Measurements from ENCODE around the gene GRIK5. TPM values are rescaled to one million over a fixed set of nuclear protein-coding genes. Genes with fewer than 3 reads are reported as not detected.
"Not testable (repeated sequence)": the region's sequence is repeated elsewhere in the genome, so short reads cannot be mapped to it uniquely, and the experiment has no call there.

GRIK5 gene
- total RNA-seq, 2 experiments from 2014 or later = 0.63 to 0.95 TPM

DNA sequence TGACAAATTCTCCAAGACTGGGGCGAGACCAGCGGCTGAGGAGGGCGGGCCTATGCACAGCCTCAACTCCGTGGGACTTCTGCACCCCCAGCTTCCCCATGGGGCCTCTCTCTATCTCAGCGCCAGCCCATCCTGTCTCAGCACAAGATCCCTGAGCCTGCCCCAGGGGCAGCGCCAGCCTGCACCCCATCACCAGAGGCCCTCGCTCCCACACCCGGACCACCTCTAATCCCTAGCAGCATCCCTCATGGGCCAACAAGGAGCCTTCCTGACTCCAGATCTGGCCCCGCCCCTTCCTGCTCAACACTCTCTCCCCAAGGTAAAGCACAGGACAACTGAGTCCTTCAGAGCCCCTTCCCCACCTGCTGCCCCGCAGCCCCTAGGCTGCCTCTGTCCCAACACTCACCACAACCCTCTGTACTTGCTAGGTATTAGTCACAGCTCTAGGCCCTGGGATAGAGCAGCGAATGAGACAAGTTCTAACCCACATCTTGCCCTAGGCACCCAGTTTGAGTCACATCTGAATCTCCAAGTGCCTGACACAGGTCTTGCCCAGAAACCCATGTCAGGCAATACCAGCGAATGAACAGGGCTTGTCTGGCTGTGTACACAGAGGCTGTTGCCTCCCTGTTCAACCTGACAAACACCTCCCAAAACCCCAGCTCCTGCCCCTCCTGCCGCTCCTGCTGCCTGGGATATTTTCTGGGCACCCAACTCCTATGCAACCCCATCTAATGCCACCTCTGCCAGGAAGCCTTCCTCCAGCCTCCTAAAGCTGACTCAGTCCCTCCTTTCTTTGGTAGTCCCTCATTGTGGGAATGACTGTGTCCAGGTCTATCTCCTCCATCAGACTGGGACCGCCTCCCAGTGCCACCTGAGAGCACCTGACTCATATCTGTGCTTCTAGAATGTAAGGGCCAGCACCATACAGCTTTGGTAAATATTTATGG, 18.6 kb downstream of the GRIK5 start:
- CTCF ChIA-PET = interaction anchor here (1.0 to 3.1 kb wide), 3 partner anchors 17 to 345 kb away, joined by 3 to 11 read pairs (median 3); no protein-coding TSS in a partner anchor
- intact Hi-C loops (cut with micrococcal nuclease) = no loop called here
- Mint-ChIP-seq H3K27ac (no peak overlapping the region), H3K4me3 (no peak overlapping the region), H3K9me3 (no peaks in the 10 kb centered on the region), H3K27me3 (no peaks in the 10 kb centered on the region), H3K4me1 (ENCODE audit: low read depth) (peaks cover 7% of the 10 kb centered on the region), H3K36me3 (ENCODE audit: low read depth) (no peaks in the 10 kb centered on the region)
- peak; percentile 91 for ATAC-seq
- TF ChIP-seq, protein P1, sequence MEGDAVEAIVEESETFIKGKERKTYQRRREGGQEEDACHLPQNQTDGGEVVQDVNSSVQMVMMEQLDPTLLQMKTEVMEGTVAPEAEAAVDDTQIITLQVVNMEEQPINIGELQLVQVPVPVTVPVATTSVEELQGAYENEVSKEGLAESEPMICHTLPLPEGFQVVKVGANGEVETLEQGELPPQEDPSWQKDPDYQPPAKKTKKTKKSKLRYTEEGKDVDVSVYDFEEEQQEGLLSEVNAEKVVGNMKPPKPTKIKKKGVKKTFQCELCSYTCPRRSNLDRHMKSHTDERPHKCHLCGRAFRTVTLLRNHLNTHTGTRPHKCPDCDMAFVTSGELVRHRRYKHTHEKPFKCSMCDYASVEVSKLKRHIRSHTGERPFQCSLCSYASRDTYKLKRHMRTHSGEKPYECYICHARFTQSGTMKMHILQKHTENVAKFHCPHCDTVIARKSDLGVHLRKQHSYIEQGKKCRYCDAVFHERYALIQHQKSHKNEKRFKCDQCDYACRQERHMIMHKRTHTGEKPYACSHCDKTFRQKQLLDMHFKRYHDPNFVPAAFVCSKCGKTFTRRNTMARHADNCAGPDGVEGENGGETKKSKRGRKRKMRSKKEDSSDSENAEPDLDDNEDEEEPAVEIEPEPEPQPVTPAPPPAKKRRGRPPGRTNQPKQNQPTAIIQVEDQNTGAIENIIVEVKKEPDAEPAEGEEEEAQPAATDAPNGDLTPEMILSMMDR (IDR thresholded peaks at IDR 0.05) = no peak
- POLR2A ChIA-PET = interaction anchor here (0.6 kb wide), 1 partner anchor 181 kb away, joined by 3 read pairs; no protein-coding TSS in a partner anchor
- peak; percentile 44 for DNase-seq

DNA sequence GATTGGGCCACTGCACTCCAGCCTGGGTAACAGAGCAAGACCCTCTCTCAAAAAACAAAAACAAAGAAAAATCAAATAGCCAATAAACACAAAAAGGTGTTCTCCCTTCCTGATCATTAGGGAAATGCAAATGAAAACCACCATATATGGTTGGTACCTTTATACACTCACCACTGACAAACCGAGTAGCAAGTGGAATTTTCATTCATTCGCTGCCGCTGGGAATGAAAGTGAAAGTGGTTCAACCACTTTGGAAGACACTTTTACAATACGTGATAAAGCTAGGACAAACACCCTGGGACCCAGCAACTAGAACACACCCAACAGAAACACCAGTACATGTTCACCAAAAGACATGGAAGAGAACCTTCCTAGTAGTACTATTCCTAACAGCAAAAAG, 21.0 kb downstream of the GRIK5 start:
- Mint-ChIP-seq H3K27ac (peak overlapping the region; percentile 56), H3K4me3 (peak overlapping the region; percentile 47), H3K9me3 (no peaks in the 10 kb centered on the region), H3K27me3 (no peaks in the 10 kb centered on the region), H3K36me3 (ENCODE audit: low read depth) (no peaks in the 10 kb centered on the region), H3K4me1 (ENCODE audit: low read depth) (peaks cover 7% of the 10 kb centered on the region)
- ChIA-PET POLR2A (interaction anchor here (0.9 kb wide), 1 partner anchor 11 kb away, joined by 3 read pairs; no protein-coding TSS in a partner anchor), CTCF (interaction anchor here (1.2 to 2.5 kb wide), 3 partner anchors 14 to 256 kb away, joined by 5 to 11 read pairs (median 5); partner anchors contain the start of gene PAFAH1B3)
- intact Hi-C loops (cut with micrococcal nuclease) = no loop called here
- TF ChIP-seq, protein P1 (IDR thresholded peaks at IDR 0.05) = no peak
- ATAC-seq = peak; percentile 11
- peak; percentile 27 for DNase-seq

DNA sequence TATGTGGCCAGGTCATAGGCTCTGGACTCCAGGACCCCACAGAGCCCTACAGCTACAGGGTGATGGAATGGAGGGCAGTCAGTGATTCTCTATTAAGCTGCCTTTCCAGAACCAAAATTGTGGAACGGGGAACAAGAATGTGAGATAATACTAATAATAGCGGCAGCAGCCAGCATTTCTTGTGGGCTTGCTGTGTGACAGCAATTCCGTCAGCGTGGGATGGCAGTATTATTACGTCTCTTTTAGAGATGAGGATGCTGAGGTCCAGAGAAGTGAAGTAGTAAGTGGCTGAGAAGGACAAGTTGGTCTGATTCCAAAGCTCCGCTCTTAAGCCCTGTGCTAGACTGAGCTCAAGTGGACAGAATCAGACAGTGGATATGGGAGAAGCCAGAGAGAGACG, 24.4 kb downstream of the GRIK5 start:
- ChIA-PET POLR2A (no interaction called here), CTCF (interaction anchor here (1.4 to 1.5 kb wide), 2 partner anchors 11 to 15 kb away, joined by 4 to 8 read pairs; no protein-coding TSS in a partner anchor)
- Mint-ChIP-seq H3K27ac (no peak overlapping the region), H3K4me1 (ENCODE audit: low read depth) (peaks cover 5% of the 10 kb centered on the region), H3K36me3 (ENCODE audit: low read depth) (no peaks in the 10 kb centered on the region), H3K4me3 (no peak overlapping the region), H3K9me3 (no peaks in the 10 kb centered on the region), H3K27me3 (no peaks in the 10 kb centered on the region)
- DNase-seq = no peak
- TF ChIP-seq, protein P1 (IDR thresholded peaks at IDR 0.05) = no peak
- intact Hi-C loops (cut with micrococcal nuclease) = no loop called here
- ATAC-seq = no peak

DNA sequence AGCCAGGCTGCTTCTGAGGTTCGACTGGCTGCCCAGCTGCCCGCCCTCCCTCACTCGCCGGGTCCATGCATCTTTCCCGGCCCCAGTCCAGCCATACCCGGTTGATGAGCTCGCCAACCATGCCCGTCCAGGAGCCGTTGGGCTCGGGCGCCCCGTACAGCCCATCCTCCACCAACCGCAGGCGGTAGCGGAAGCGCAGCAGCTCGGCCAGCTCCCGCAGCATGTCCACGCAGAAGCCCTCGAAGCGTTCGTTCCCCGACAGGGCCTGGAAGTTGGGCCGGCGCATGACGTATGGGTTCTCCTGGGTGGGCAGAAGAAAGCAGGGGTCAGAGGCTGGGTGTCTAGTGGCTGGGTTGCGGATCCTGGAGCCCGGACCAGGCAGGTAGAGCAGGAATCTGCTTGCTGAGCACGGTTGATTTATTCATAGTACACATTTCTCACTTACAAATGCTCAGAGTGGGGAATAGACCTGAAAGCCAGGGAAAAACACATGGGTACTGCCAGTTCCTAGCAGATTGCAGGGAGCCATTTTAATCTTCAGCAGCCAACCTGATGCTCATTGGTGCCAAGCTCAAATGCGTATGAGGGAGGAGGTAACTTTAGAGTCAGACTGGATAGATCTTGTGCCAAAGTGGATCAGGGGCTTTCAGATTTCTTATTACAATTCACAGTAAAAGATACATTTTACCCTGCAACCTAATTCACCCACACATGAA, 27.4 kb downstream of the GRIK5 start:
- ATAC-seq = no peak
- no peak for DNase-seq
- Mint-ChIP-seq H3K4me1 (ENCODE audit: low read depth) (no peaks in the 10 kb centered on the region), H3K4me3 (no peak overlapping the region), H3K27me3 (no peaks in the 10 kb centered on the region), H3K9me3 (no peaks in the 10 kb centered on the region), H3K36me3 (ENCODE audit: low read depth) (no peaks in the 10 kb centered on the region), H3K27ac (no peak overlapping the region)
- intact Hi-C loops (cut with micrococcal nuclease) = no loop called here
- CTCF ChIA-PET = interaction anchor here (1.1 to 1.8 kb wide), 2 partner anchors 8 to 289 kb away, joined by 4 read pairs; no protein-coding TSS in a partner anchor
- POLR2A ChIA-PET = no interaction called here
- TF ChIP-seq, protein P1 (IDR thresholded peaks at IDR 0.05) = no peak

DNA sequence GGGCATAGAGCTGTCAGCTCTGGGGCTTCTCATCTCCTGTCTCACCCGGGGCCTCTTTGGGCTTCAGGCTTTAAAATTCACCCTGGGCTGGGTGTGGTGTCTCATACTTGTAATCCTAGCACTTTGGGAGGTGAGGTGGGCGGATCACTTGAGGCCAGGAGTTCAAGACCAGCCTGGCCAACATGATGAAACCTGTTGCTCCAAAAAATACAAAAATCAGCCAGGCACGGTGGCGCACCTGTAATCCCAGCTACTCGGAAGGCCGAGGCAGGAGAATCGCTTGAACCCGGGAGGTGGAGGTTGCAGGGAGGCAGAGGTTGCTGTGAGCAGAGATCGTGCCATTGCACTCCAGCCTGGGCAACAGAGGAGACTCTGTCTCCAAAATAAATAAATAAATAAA, 29.5 kb downstream of the GRIK5 start:
- H3K27ac Mint-ChIP-seq; POLR2A ChIA-PET; H3K27me3 Mint-ChIP-seq; H3K4me1 Mint-ChIP-seq (ENCODE audit: low read depth); H3K4me3 Mint-ChIP-seq; ATAC-seq; H3K9me3 Mint-ChIP-seq; H3K36me3 Mint-ChIP-seq (ENCODE audit: low read depth); DNase-seq; intact Hi-C loops (cut with micrococcal nuclease): not testable (repeated sequence)
- CTCF ChIA-PET = interaction anchor here (3.0 kb wide), 1 partner anchor 12 kb away, joined by 13 read pairs; no protein-coding TSS in a partner anchor
